ENCODE data around the gene TMEM135.
A peak's percentile ranks its signal among the peaks of the same experiment; 100 is the strongest.
"Not testable (repeated sequence)": the region's sequence is repeated elsewhere in the genome, so short reads cannot be mapped to it uniquely, and the experiment has no call there.

The TMEM135 gene

DNA sequence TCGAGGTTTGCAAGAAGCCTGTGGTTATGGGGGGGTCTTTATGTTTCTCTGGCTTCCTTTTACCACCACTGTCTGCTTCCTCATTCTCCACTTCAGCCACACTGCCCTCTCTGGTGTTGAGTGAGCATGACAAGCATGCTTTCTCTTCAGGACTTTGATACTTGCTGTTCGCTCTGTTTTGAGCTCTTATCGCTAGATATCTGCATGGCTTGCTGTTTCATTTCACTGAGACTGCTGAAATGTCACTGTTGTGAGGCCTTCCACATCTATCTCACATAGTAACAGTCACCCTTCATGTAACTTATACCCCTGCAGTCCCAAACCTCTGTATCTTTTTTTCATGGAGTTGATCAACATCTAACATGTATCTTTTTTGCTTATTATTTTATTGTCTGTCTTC is 59.8 kb downstream of the TMEM135 start:
- H4K20me1 ChIP-seq (ENCODE audit: insufficient read depth): no peaks in the 10 kb centered on the region
- no peak overlapping the region for H3K9ac ChIP-seq
- no peaks in the 10 kb centered on the region for H3K79me2 ChIP-seq (ENCODE audit: insufficient read depth, low read depth)
- TF ChIP-seq, protein P1, sequence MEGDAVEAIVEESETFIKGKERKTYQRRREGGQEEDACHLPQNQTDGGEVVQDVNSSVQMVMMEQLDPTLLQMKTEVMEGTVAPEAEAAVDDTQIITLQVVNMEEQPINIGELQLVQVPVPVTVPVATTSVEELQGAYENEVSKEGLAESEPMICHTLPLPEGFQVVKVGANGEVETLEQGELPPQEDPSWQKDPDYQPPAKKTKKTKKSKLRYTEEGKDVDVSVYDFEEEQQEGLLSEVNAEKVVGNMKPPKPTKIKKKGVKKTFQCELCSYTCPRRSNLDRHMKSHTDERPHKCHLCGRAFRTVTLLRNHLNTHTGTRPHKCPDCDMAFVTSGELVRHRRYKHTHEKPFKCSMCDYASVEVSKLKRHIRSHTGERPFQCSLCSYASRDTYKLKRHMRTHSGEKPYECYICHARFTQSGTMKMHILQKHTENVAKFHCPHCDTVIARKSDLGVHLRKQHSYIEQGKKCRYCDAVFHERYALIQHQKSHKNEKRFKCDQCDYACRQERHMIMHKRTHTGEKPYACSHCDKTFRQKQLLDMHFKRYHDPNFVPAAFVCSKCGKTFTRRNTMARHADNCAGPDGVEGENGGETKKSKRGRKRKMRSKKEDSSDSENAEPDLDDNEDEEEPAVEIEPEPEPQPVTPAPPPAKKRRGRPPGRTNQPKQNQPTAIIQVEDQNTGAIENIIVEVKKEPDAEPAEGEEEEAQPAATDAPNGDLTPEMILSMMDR (conservative IDR thresholded peaks at IDR 0.05; ENCODE audit: low read depth, low read length): peak; percentile 91
- no peaks in the 10 kb centered on the region for H3K4me1 ChIP-seq (ENCODE audit: low read depth, poor library complexity, severe bottlenecking)
- H3K27ac ChIP-seq: no peak overlapping the region
- no peak overlapping the region for H3K4me3 ChIP-seq (IDR thresholded peaks at IDR 0.05; ENCODE audit: insufficient read depth, low read depth, low read length)
- no peak overlapping the region for H2AFZ ChIP-seq (ENCODE audit: low read depth)
- H3K4me2 ChIP-seq: no peak overlapping the region
- H3K27me3 ChIP-seq (ENCODE audit: insufficient read depth, low read depth): no peaks in the 10 kb centered on the region
- H3K36me3 ChIP-seq (ENCODE audit: insufficient read depth): 0 out of 2 replicates have a peak, but pooled peaks cover 3% of the 10 kb centered on the region

DNA sequence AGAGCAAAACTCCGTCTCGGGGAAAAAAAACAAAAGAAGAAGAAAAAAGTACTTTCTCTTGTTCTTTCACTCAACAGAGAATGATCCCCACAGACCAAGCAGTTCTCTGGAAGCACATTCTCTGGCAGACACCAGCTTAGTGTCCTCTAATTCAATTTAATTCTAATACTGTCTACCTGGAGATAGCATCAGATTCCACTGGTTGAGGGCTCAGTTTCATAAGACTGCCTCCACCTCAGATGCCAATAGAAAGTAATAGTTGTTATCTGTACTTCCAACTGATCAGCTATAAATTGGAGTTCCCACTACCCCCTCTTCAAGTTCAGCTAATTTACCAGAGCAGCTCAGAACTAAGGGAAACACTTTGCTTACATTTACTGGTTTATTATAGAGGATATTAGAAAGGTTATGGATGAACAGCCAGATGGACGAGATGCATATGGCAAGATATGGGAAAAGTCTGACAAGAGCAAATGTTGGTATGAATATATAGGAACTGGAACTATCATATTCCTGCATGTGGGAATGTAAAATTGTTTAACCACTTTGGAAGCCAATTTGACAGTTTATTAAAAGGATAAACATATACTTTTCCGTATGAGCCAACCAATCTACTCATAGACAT is 64.3 kb downstream of the TMEM135 start:
- H3K9ac ChIP-seq: no peak overlapping the region
- H4K20me1 ChIP-seq (ENCODE audit: insufficient read depth): no peaks in the 10 kb centered on the region
- H3K4me1 ChIP-seq (ENCODE audit: low read depth, poor library complexity, severe bottlenecking): no peaks in the 10 kb centered on the region
- no peaks in the 10 kb centered on the region for H3K27me3 ChIP-seq (ENCODE audit: insufficient read depth, low read depth)
- no peak overlapping the region for H3K4me3 ChIP-seq (IDR thresholded peaks at IDR 0.05; ENCODE audit: insufficient read depth, low read depth, low read length)
- no peak overlapping the region for H2AFZ ChIP-seq (ENCODE audit: low read depth)
- no peak overlapping the region for H3K4me2 ChIP-seq
- H3K36me3 ChIP-seq (ENCODE audit: insufficient read depth): 0 out of 2 replicates have a peak, but pooled peaks cover 3% of the 10 kb centered on the region
- no peaks in the 10 kb centered on the region for H3K79me2 ChIP-seq (ENCODE audit: insufficient read depth, low read depth)
- no peak overlapping the region for H3K27ac ChIP-seq
- TF ChIP-seq, protein P1 (conservative IDR thresholded peaks at IDR 0.05; ENCODE audit: low read depth, low read length): no peak

DNA sequence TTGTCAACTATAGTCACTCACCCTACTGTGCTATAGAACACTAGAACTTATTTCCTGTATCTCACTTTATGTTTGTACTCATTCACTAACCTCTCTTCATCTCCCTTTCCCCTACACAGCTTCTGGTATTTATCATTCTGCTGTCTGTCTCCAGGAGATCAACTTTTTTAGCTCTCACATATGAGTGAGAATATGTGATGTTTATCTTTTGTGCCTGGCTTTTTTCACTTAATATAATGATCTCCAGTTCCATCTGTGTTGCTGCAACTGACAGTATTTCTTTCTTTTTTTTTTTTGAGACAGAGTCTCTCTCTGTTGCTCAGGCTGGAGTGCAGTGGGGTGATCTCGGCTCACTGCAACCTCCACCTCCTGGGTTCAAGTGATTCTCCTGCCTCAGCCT is 68.1 kb downstream of the TMEM135 start:
- H4K20me1 ChIP-seq (ENCODE audit: insufficient read depth); H2AFZ ChIP-seq (ENCODE audit: low read depth); H3K4me3 ChIP-seq (IDR thresholded peaks at IDR 0.05; ENCODE audit: insufficient read depth, low read depth, low read length); H3K36me3 ChIP-seq (ENCODE audit: insufficient read depth); H3K4me2 ChIP-seq; H3K27ac ChIP-seq; H3K9ac ChIP-seq; H3K79me2 ChIP-seq (ENCODE audit: insufficient read depth, low read depth); H3K27me3 ChIP-seq (ENCODE audit: insufficient read depth, low read depth); H3K4me1 ChIP-seq (ENCODE audit: low read depth, poor library complexity, severe bottlenecking): not testable (repeated sequence)

DNA sequence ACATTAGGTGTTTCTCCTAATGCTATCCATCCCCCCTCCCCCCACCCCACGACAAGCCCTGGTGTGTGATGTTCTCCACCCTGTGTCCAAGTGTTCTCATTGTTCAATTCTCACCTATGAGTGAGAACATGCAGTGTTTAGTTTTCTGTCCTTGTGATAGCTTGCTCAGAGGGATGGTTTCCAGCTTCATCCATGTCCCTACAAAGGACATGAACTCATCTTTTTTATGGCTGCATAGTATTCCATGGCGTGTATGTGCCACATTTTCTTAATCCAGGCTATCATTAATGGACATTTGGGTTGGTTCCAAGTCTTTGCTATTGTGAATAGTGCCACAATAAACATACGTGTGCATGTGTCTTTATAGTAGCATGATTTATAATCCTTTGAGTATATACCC is 69.6 kb downstream of the TMEM135 start:
- not testable (repeated sequence) for H3K36me3 ChIP-seq (ENCODE audit: insufficient read depth); H3K27me3 ChIP-seq (ENCODE audit: insufficient read depth, low read depth); H2AFZ ChIP-seq (ENCODE audit: low read depth); H3K4me3 ChIP-seq (IDR thresholded peaks at IDR 0.05; ENCODE audit: insufficient read depth, low read depth, low read length); H4K20me1 ChIP-seq (ENCODE audit: insufficient read depth); H3K4me1 ChIP-seq (ENCODE audit: low read depth, poor library complexity, severe bottlenecking); H3K9ac ChIP-seq; H3K4me2 ChIP-seq; H3K27ac ChIP-seq; H3K79me2 ChIP-seq (ENCODE audit: insufficient read depth, low read depth)

DNA sequence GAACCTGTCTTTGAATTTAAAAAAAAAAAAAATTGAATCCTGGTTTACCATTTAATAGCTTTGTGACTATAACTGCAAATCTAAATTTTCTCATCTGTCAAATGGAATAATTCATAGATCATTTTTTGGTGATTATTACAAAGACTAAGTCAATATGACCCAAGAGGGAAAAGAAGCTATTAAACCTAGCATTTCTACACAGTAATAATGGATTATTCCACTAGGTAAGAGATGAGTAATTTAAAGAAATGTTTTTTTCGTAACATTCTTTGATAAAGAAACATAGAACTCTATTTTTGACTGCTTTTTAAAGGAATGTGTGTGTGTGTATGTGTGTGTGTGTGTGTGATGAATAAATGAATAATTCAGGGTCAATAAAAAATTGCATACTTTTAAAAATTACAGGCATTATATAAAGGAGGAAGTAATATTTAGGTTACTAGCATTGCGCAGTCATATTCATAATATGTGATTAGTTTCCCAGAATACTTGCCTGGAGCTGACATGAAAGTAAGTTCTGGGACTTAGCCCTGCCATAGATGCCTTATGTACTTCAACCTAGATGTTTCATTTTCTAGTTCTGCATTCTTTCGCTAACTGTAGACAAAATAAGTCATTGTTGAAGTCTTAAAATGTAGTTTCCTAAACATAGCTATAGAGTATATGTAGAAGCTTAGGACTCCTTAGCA is 72.9 kb downstream of the TMEM135 start:
- Histone ChIP-seq H3K4me2 (no peak overlapping the region), H3K9ac (no peak overlapping the region), H3K27ac (no peak overlapping the region), H3K4me3 (IDR thresholded peaks at IDR 0.05; ENCODE audit: insufficient read depth, low read depth, low read length) (no peak overlapping the region), H3K27me3 (ENCODE audit: insufficient read depth, low read depth) (no peaks in the 10 kb centered on the region), H2AFZ (ENCODE audit: low read depth) (no peak overlapping the region), H4K20me1 (ENCODE audit: insufficient read depth) (no peaks in the 10 kb centered on the region), H3K4me1 (ENCODE audit: low read depth, poor library complexity, severe bottlenecking) (peaks cover 12% of the 10 kb centered on the region), H3K79me2 (ENCODE audit: insufficient read depth, low read depth) (no peaks in the 10 kb centered on the region), H3K36me3 (ENCODE audit: insufficient read depth) (no peaks in the 10 kb centered on the region)
- TF ChIP-seq, protein P1 (conservative IDR thresholded peaks at IDR 0.05; ENCODE audit: low read depth, low read length): no peak

Data from KMS-11 (cell line).